Panc1 (cell line): ENCODE results near the gene ZCCHC14. TPM values are rescaled to one million over a fixed set of nuclear protein-coding genes. Genes with fewer than 3 reads are reported as not detected.

ENCODE experiments used
- ATAC-seq: fragments of 200-7000 bp; cut with Tn5 transposase; 2 replicates; pipeline ENCODE4 v1.9.1; 2020; ENCODE audit warnings: mild to moderate bottlenecking, moderate library complexity
- BruUV-seq: library from RNA; stranded (reverse); fragments of 400-500 nt; replicated peaks from 2 replicates; lab custom pipeline; 2021; lab: Mats Ljungman, UMichigan
- CTCF ChIA-PET: fragments of 300-600 bp; sonication (Branson Sonifier 250); formaldehyde crosslinking; loops from one replicate; lab custom pipeline; 2022; ENCODE audit warnings: antibody characterized with exemption; lab: Charles Lee
- POLR2A ChIA-PET: fragments of 300-600 bp; sonication (Branson Sonifier 250); formaldehyde crosslinking; loops from one replicate; lab custom pipeline; 2022; ENCODE audit warnings: antibody characterized with exemption; lab: Charles Lee
- DNase-seq: peaks from one replicate; pipeline ENCODE4 v3.0.0-alpha.2; 2010; ENCODE audit warnings: low read depth, low spot score
- H3K27ac ChIP-seq: 2 replicates; pipeline ENCODE4 v1.5.1; 2011; ENCODE audit warnings: mild to moderate bottlenecking, low read length, inconsistent platforms
- H3K27me3 ChIP-seq: fragments of 200-500 bp; sonication (Bioruptor generic); 2 replicates; pipeline ENCODE4 v1.6.0; 2014; ENCODE audit warnings: low read length, inconsistent platforms; ENCODE audit not compliant: control insufficient read depth, insufficient read depth
- H3K36me3 ChIP-seq: fragments of 200-500 bp; sonication (Bioruptor generic); 2 replicates; pipeline ENCODE4 v1.5.1; 2014; ENCODE audit warnings: inconsistent platforms, mild to moderate bottlenecking, low read length, moderate library complexity; ENCODE audit not compliant: control insufficient read depth, insufficient read depth
- H3K4me1 ChIP-seq: 2 replicates; pipeline ENCODE4 v1.5.1; 2011; ENCODE audit warnings: inconsistent platforms, mild to moderate bottlenecking, low read length, moderate library complexity; ENCODE audit not compliant: control insufficient read depth, insufficient read depth
- H3K4me3 ChIP-seq, 2 experiments: 2 replicates each; pipeline ENCODE4 v1.5.1; 2011 to 2012; ENCODE audit warnings: low read depth in 2 of 2, low read length in 2 of 2, mild to moderate bottlenecking in 2 of 2, inconsistent platforms in 1 of 2, moderate library complexity in 1 of 2
- H3K9me3 ChIP-seq: fragments of 200-500 bp; sonication (Bioruptor generic); 2 replicates; pipeline ENCODE4 v1.5.1; 2014; ENCODE audit warnings: low read depth, mild to moderate bottlenecking, inconsistent platforms, low read length, moderate library complexity; ENCODE audit not compliant: control insufficient read depth, insufficient read depth
- POLR2AphosphoS5 ChIP-seq: IDR thresholded peaks from 2 replicates; pipeline ENCODE4 v1.6.1; 2012; ENCODE audit warnings: mild to moderate bottlenecking, low read depth, low read length, moderate library complexity
- SIN3A ChIP-seq: IDR thresholded peaks from 2 replicates; pipeline ENCODE4 v1.6.1; 2012; ENCODE audit warnings: low read depth, mild to moderate bottlenecking, low read length, moderate library complexity, borderline replicate concordance; ENCODE audit not compliant: insufficient read depth
- TCF7L2 ChIP-seq: IDR thresholded peaks from 2 replicates; pipeline ENCODE4 v1.6.1; 2011; ENCODE audit warnings: mild to moderate bottlenecking, low read depth, low read length, inconsistent platforms
- in situ Hi-C: cut with HindIII; loops from 2 replicates; pipeline ENCODE4 v1.10.0; 2016; ENCODE audit warnings: low sequenced_read_pairs, low pct_unique_long_range_greater_than_20kb
- intact Hi-C: fragments of 100-400 bp; cut with micrococcal nuclease; formaldehyde crosslinking; loops from one replicate; pipeline ENCODE4 v1.10.0; 2022; ENCODE audit not compliant: unreplicated experiment
- total RNA-seq: library from RNA; stranded (reverse); gene quantifications from one replicate; pipeline ENCODE4 v1.2.1, GENCODE V29; 2021; ENCODE audit not compliant: unreplicated experiment
- TF ChIP-seq, protein P1 (sequence below): fragments of 450-650 bp; IDR thresholded peaks from 2 replicates; pipeline ENCODE4 v1.5.1; 2017; ENCODE audit warnings: mild to moderate bottlenecking
- TF ChIP-seq, protein P2 (sequence below), 2 experiments: IDR thresholded peaks; 2 replicates each; pipeline ENCODE4 v1.6.1; 2011 to 2012; ENCODE audit warnings: low read depth in 2 of 2, control low read depth in 1 of 2, low read length in 1 of 2, mild to moderate bottlenecking in 1 of 2, moderate library complexity in 1 of 2; ENCODE audit not compliant: insufficient read depth in 1 of 2

The ZCCHC14 gene
- total RNA-seq, 1 experiment from 2014 or later = 35.0 TPM

DNA sequence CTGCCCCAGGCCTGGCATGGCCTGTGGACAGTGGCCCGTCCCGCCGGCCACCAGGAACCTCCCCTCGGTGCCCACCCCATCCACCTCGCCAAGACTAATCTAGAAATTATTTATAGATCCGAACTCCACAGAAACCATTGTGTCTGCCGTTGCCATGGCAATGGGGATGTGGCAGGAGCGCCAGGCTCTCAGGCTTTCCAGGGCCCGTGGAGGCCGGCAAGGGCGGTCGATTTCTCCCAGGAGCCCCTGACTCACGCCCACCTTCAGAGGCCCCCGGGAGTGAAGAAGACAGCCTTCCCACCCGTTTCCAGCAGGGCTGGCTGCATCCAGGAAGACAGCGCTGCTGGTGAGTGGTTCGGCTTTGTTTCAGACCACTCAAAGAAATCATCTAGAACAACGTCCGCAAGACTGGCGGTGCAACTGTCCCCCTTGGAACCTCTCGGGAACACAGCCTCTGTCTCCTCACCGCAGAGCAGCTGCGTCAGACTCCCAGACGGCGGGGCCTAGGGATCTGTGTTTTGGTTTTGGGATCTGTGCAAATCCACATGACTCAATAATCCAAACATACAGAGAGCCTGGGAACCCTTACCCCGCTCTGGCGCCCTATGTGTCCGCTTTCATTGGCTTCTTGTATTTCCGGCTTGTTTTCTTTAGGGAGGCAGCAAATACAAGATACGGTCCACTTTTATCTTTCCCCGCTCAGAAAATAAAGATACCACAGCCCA, 48.5 kb upstream of the ZCCHC14 start:
- no TSS peak for BruUV-seq
- ChIA-PET POLR2A (no interaction called here), CTCF (no interaction called here)
- in situ Hi-C loops = no loop called here
- no peaks in the 10 kb centered on the region for H3K36me3 ChIP-seq
- no peak overlapping the region for H3K4me3 ChIP-seq
- intact Hi-C loops = no loop called here
- no peaks in the 10 kb centered on the region for H3K4me1 ChIP-seq
- ATAC-seq (no peak), DNase-seq (no peak)
- H3K27me3 ChIP-seq = no peaks in the 10 kb centered on the region
- no peak overlapping the region for H3K27ac ChIP-seq
- no peak for TF ChIP-seq SIN3A
- no peak for TF ChIP-seq POLR2AphosphoS5
- TF ChIP-seq TCF7L2 = no peak
- TF ChIP-seq, protein P1, sequence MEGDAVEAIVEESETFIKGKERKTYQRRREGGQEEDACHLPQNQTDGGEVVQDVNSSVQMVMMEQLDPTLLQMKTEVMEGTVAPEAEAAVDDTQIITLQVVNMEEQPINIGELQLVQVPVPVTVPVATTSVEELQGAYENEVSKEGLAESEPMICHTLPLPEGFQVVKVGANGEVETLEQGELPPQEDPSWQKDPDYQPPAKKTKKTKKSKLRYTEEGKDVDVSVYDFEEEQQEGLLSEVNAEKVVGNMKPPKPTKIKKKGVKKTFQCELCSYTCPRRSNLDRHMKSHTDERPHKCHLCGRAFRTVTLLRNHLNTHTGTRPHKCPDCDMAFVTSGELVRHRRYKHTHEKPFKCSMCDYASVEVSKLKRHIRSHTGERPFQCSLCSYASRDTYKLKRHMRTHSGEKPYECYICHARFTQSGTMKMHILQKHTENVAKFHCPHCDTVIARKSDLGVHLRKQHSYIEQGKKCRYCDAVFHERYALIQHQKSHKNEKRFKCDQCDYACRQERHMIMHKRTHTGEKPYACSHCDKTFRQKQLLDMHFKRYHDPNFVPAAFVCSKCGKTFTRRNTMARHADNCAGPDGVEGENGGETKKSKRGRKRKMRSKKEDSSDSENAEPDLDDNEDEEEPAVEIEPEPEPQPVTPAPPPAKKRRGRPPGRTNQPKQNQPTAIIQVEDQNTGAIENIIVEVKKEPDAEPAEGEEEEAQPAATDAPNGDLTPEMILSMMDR = no peak
- TF ChIP-seq, protein P2, sequence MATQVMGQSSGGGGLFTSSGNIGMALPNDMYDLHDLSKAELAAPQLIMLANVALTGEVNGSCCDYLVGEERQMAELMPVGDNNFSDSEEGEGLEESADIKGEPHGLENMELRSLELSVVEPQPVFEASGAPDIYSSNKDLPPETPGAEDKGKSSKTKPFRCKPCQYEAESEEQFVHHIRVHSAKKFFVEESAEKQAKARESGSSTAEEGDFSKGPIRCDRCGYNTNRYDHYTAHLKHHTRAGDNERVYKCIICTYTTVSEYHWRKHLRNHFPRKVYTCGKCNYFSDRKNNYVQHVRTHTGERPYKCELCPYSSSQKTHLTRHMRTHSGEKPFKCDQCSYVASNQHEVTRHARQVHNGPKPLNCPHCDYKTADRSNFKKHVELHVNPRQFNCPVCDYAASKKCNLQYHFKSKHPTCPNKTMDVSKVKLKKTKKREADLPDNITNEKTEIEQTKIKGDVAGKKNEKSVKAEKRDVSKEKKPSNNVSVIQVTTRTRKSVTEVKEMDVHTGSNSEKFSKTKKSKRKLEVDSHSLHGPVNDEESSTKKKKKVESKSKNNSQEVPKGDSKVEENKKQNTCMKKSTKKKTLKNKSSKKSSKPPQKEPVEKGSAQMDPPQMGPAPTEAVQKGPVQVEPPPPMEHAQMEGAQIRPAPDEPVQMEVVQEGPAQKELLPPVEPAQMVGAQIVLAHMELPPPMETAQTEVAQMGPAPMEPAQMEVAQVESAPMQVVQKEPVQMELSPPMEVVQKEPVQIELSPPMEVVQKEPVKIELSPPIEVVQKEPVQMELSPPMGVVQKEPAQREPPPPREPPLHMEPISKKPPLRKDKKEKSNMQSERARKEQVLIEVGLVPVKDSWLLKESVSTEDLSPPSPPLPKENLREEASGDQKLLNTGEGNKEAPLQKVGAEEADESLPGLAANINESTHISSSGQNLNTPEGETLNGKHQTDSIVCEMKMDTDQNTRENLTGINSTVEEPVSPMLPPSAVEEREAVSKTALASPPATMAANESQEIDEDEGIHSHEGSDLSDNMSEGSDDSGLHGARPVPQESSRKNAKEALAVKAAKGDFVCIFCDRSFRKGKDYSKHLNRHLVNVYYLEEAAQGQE (IDR thresholded peaks at IDR 0.05; ENCODE audit: insufficient read depth in 1 of 2, low read depth in 2 of 2, low read length in 1 of 2) = no peak
- H3K9me3 ChIP-seq = no peaks in the 10 kb centered on the region

GRCh38 chr16:87540897-87541146, 48.0 kb upstream of the ZCCHC14 start:
- Histone ChIP-seq H3K4me1 (no peaks in the 10 kb centered on the region), H3K4me3 (no peak overlapping the region), H3K27me3 (no peaks in the 10 kb centered on the region), H3K36me3 (no peaks in the 10 kb centered on the region), H3K27ac (no peak overlapping the region), H3K9me3 (no peaks in the 10 kb centered on the region)
- intact Hi-C loops = no loop called here
- TF ChIP-seq, protein P2 (IDR thresholded peaks at IDR 0.05; ENCODE audit: insufficient read depth in 1 of 2, low read depth in 2 of 2, low read length in 1 of 2) = no peak
- TF ChIP-seq, protein P1 = no peak
- no peak for TF ChIP-seq TCF7L2
- no peak for TF ChIP-seq POLR2AphosphoS5
- no peak for TF ChIP-seq SIN3A
- DNase-seq (no peak), ATAC-seq (no peak)
- POLR2A ChIA-PET = no interaction called here
- CTCF ChIA-PET = no interaction called here
- BruUV-seq = no TSS peak
- in situ Hi-C loops = no loop called here
